Measurements from ENCODE around the gene LIPT1. TPM values are rescaled to one million over a fixed set of nuclear protein-coding genes. Genes with fewer than 3 reads are reported as not detected.
"Not testable (repeated sequence)": the region's sequence is repeated elsewhere in the genome, so short reads cannot be mapped to it uniquely, and the experiment has no call there.

Gene LIPT1
- total RNA-seq, 1 donor from 2014 or later, result 5.8 TPM

GRCh38 chr2:99171377-99172140 lies 16.8 kb downstream of the LIPT1 start:
- no peak for DNase-seq (ENCODE audit: low spot score)

- DNase-seq (ENCODE audit: low spot score), result peak; percentile 98
Measured at GRCh38 chr2:99180755-99181623, 26.2 kb downstream of the LIPT1 start, which contains the start of the genes MITD1 and MRPL30. Gene MITD1 (minus strand): TSS chr2:99181058. CDS start chr2:99180981, 77 bp downstream. Gene MRPL30 (plus strand): TSS chr2:99181184. CDS start chr2:99186204, 5,020 bp downstream.

- DNase-seq (ENCODE audit: low spot score), result no peak
Measured at GRCh38 chr2:99181624-99182000, 26.8 kb downstream of the LIPT1 start.

DNA sequence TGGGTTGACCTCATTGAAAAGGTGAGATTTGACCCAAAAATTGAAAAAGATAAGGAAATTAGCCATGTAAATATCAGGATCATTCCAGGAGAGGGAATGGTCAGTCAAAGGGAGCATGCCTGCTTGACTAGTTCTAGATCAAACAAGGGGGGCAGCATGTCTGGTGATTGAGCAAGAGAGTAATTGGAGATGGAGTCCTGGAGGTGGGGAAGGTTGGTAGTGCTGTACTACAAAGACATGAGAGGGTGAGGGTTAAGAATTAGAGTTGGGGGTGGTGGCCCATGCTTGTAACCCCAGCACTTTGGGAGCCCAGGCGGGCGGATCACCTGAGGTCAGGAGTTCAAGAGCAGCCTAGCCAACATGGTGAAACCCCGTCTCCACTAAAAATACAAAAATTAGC lies 28.3 kb downstream of the LIPT1 start:
- DNase-seq (ENCODE audit: low spot score), result no peak

GRCh38 chr2:99184811-99185210 lies 30.0 kb downstream of the LIPT1 start:
- DNase-seq (ENCODE audit: low spot score), result no peak

DNA sequence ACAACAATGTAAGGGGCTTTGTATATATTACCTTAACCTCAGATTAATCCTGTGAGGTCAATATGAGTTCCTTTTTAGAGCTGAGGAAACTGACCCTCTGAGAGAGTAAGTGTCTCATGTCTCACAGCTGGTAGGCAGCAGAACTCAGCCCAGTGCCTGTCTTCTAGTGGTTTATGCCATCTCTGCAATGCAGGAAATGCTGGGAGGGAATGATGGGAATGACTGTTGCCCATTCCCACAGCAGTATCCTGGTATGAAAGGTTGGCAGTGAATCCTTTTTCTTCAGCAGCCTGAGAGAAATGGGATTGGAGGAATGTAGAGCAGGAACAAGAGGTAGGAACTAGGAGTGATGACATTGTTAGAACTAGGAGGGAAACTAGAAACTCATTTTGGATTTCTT lies 32.2 kb downstream of the LIPT1 start:
- DNase-seq (ENCODE audit: low spot score), result no peak

GRCh38 chr2:99188357-99188756 lies 33.6 kb downstream of the LIPT1 start:
- DNase-seq (ENCODE audit: low spot score), result no peak

DNA sequence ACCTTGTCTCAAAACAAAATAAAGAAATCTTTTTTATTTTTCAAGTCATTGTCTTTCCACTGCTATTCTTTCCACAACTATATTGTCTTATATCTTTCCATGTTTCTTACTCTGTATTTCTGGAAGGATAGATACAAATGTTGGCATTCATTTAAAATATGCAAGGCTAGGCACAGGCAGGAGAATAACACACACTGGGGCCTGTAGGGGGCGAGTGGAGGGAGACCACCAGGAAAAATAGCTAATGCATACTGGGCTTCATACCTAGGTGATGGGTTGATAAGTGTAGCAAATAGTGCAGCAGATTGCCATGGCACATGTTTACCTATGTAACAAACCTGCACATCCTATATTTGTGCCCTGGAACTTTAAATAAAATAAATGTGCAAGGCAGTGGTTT lies 35.8 kb downstream of the LIPT1 start:
- no peak for DNase-seq (ENCODE audit: low spot score)

- not testable (repeated sequence) for DNase-seq (ENCODE audit: low spot score)
Measured at GRCh38 chr2:99192364-99192763, 37.6 kb downstream of the LIPT1 start.

- peak; percentile 49 for DNase-seq (ENCODE audit: low spot score)
Measured at GRCh38 chr2:99198103-99198841, 43.5 kb downstream of the LIPT1 start.

- no peak for DNase-seq (ENCODE audit: low spot score)
Measured at GRCh38 chr2:99200076-99200800, 45.5 kb downstream of the LIPT1 start.

DNA sequence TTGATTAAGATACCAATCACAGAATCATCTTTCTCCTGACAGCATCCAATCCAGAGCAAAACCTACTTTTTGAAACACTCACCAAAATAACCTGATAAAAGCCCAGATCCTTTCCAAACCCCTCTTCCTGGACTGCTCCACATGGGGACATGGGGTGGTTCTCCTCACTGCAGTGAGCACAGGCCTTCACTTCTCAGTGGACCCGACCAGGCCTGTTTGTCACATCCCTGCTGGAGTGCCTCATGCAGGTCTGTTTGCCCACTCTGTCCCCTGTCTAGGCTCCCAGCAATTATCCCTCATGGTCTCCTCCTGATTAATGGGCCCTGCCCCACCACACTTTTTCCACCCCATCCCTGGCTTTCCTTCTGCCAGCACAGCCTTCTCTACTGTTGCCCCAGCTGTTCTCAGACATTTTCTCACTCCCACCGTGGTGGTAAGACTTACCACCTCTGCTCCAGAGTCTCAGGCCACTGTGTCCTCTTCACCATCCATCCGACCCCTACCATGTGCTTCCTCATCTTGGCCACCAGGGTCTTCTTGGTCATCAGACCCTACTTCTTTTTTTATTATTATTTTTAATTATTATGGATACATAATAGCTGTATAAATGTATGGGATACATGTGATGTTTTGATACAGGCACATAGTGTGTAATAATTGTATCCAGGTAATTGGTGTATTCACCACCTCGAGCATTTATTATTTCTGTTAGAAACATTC lies 47.4 kb downstream of the LIPT1 start:
- no peak for DNase-seq (ENCODE audit: low spot score)

DNA sequence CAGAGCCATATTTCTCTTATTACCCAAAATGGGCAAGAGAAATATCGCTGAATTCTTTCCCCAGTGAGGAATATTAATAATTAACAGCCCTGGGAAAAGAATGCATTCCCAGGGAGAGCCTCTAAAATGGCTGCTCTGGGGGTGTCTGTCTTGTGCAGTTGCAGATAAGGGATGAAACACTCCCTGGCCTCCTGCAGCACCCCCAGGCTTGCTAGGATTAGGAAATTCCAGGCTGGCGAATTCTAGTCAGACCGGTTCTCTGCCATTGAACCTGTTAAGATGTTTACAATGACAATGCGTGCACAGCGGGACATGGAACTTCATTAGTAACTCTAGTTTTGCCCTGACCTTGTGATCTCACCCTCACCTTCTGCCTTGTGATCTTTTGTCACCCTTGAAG lies 50.7 kb downstream of the LIPT1 start:
- no peak for DNase-seq (ENCODE audit: low spot score)

Other genes with a start within 250 kb of the LIPT1 start
- gene CRACDL, start 218.7 kb upstream of the LIPT1 start, total RNA-seq (ENCODE audit: insufficient read depth, low replicate concordance), result 1.9 TPM
- 1.7 TPM for gene C2orf15, start 13.3 kb upstream of the LIPT1 start, total RNA-seq (ENCODE audit: insufficient read depth, low replicate concordance)
- gene TSGA10, start within 50 bp of the LIPT1 start, total RNA-seq (ENCODE audit: insufficient read depth, low replicate concordance), result 6.0 TPM
- gene MITD1, start 26.1 kb downstream of the LIPT1 start, total RNA-seq (ENCODE audit: insufficient read depth, low replicate concordance), result 25.5 TPM
- gene MRPL30, start 26.2 kb downstream of the LIPT1 start, total RNA-seq (ENCODE audit: insufficient read depth, low replicate concordance), result 43.1 TPM
- not detected for gene LYG2, start 100.7 kb downstream of the LIPT1 start, total RNA-seq (ENCODE audit: insufficient read depth, low replicate concordance)
- not detected for gene LYG1, start 146.2 kb downstream of the LIPT1 start, total RNA-seq (ENCODE audit: insufficient read depth, low replicate concordance)
- gene TXNDC9, start 181.4 kb downstream of the LIPT1 start, total RNA-seq (ENCODE audit: insufficient read depth, low replicate concordance), result 89.8 TPM
- gene EIF5B, start 182.4 kb downstream of the LIPT1 start, total RNA-seq (ENCODE audit: insufficient read depth, low replicate concordance), result 31.3 TPM